Smooth muscle cell (in vitro differentiated cells): ENCODE data around the gene OR7D2. TPM values are rescaled to one million over a fixed set of nuclear protein-coding genes. Genes with fewer than 3 reads are reported as not detected.

Source experiments
- DNase-seq: peaks from one replicate; lab custom pipeline; 2025; ENCODE audit not compliant: unreplicated experiment; lab: John Stamatoyannopoulos, UW
- H2AFZ ChIP-seq: fragments of 200-600 bp; sonication (generic); 2 replicates; pipeline ENCODE4 v1.6.0; 2016; ENCODE audit warnings: antibody characterized with exemption, low read depth, mild to moderate bottlenecking
- H3F3A ChIP-seq: fragments of 200-600 bp; sonication (generic); 2 replicates; pipeline ENCODE4 v1.6.0; 2017; ENCODE audit warnings: antibody characterized with exemption, low read depth
- H3K27ac ChIP-seq: fragments of 200-600 bp; sonication (generic); 2 replicates; pipeline ENCODE4 v1.5.1; 2016; ENCODE audit warnings: low read depth, mild to moderate bottlenecking
- H3K27me3 ChIP-seq: fragments of 200-600 bp; sonication (generic); 2 replicates; pipeline ENCODE4 v1.6.1; 2016; ENCODE audit warnings: low read depth, mild to moderate bottlenecking
- H3K36me3 ChIP-seq: fragments of 200-600 bp; sonication (generic); 2 replicates; pipeline ENCODE4 v1.5.1; 2016; ENCODE audit warnings: low read depth
- H3K4me1 ChIP-seq: fragments of 200-600 bp; sonication (generic); 2 replicates; pipeline ENCODE4 v1.5.1; 2016; ENCODE audit warnings: low read depth
- H3K4me2 ChIP-seq: fragments of 200-600 bp; sonication (generic); 2 replicates; pipeline ENCODE4 v1.6.0; 2016; ENCODE audit warnings: mild to moderate bottlenecking
- H3K4me3 ChIP-seq: fragments of 200-600 bp; sonication (generic); 2 replicates; pipeline ENCODE4 v1.5.1; 2016; ENCODE audit warnings: mild to moderate bottlenecking
- H3K79me2 ChIP-seq: fragments of 200-600 bp; sonication (generic); 2 replicates; pipeline ENCODE4 v1.6.0; 2016; ENCODE audit warnings: low read depth, mild to moderate bottlenecking
- H3K9ac ChIP-seq: fragments of 200-600 bp; sonication (generic); 2 replicates; pipeline ENCODE4 v1.6.0; 2016; ENCODE audit warnings: low read depth
- H3K9me3 ChIP-seq: fragments of 200-600 bp; sonication (generic); replicated peaks from 2 replicates; pipeline ENCODE4 v1.5.1; 2016; ENCODE audit warnings: low read depth
- H4K20me1 ChIP-seq: fragments of 200-600 bp; sonication (generic); 2 replicates; pipeline ENCODE4 v1.6.0; 2016; ENCODE audit warnings: low read depth
- CTCF ChIP-seq: fragments of 200-600 bp; sonication (generic); IDR thresholded peaks from 2 replicates; pipeline ENCODE4 v1.5.1; 2017; ENCODE audit warnings: borderline replicate concordance, mild to moderate bottlenecking, antibody characterized with exemption; ENCODE audit not compliant: insufficient read depth, poor library complexity, severe bottlenecking
- WGBS: methylation state at CpG from one replicate; pipeline ENCODE4 v1.1.7; 2016; ENCODE audit warnings: low lambda C conversion rate; 5-methylcytosine and 5-hydroxymethylcytosine counted together
- polyA plus RNA-seq: library from polyadenylated mRNA; unstranded; fragments of >200 nt; fragmentation: Nextera tagmentation; extraction: Ambion mirVana; gene quantifications from 2 replicates; pipeline ENCODE4 v1.2.1, GENCODE V29; 2016
- total RNA-seq: library from RNA; depleted of rRNA; stranded (reverse); fragments of >200 nt; gene quantifications from 2 replicates; pipeline ENCODE4 v1.2.3, GENCODE V29; 2014

OR7D2 gene
- total and polyA plus RNA-seq, 2 experiments from 2014 or later = 0.04 to 0.18 TPM

DNA sequence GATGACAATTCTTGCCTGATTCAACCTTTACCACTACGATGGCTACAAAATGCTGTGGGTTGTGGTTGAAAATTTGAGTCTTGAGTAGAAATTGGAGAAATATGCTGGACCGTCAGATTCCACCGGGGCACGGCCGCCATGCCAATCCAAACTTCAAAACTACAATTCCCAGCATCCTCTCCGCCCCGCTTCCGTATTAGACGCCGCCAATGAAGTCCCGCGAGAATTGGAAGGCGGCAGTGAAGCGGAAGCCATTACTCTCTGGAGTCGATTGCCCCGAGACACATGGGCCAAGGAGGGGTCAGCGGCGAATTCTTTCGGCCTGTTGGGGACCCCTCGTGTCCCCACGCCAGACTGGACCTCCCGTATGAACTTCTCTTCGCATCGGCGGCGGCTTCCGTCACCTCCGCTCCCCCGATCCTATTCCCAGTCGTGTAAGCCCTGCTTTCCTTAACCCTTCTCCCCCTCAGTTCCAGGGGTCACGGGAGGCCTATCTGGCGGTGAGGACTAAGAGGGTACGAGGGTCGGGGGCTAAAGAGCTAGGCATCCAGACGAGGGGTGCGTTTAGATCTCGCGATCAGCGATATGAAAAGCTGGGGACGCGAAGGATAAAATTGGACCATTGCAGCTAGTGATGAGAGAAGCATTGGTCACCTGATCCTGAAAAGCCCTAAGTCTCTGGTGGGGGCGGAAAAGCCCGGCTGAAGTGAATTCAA is 38.5 kb upstream of the OR7D2 start, which contains the start of gene ZNF317:
TSS of gene ZNF317 (plus strand) at position 239 of the 716 bp plus-strand sequence. CDS start 15,620 bp downstream, outside the sequence.
- Histone ChIP-seq H3K27ac (peak within 1 kb of the TSS; percentile 63), H3K9ac (peak within 1 kb of the TSS; percentile 95), H3K79me2 (peaks cover 51% of the 10 kb centered on the region), H3K4me1 (peaks cover 13% of the 10 kb centered on the region), H3K9me3 (peaks cover 15% of the 10 kb centered on the region), H3K4me2 (peak within 1 kb of the TSS; percentile 89), H2AFZ (peak within 1 kb of the TSS; percentile 97), H3K27me3 (no peaks in the 10 kb centered on the region), H3K4me3 (peak within 1 kb of the TSS; percentile 85), H4K20me1 (peaks cover 5% of the 10 kb centered on the region), H3F3A (peaks cover 3% of the 10 kb centered on the region), H3K36me3 (peaks cover 4% of the 10 kb centered on the region)
- WGBS = under 1% methylated on average over 43 of the region's 43 CpGs
- no peak for TF ChIP-seq CTCF
- DNase-seq = peak; percentile 53

- WGBS = 98% methylated on average over 5 of the region's 5 CpGs
- DNase-seq = no peak
These were observed 33.9 kb upstream of the OR7D2 start for GRCh38 chr19:9144920-9145319.

GRCh38 chr19:9146882-9147281 is 31.9 kb upstream of the OR7D2 start:
- Histone ChIP-seq H4K20me1 (peaks cover 7% of the 10 kb centered on the region), H3K27ac (no peak overlapping the region), H3K4me1 (no peaks in the 10 kb centered on the region), H3K27me3 (no peaks in the 10 kb centered on the region), H3K9me3 (peaks cover 19% of the 10 kb centered on the region), H3K4me2 (no peak overlapping the region), H3K79me2 (peaks cover 100% of the 10 kb centered on the region), H3K4me3 (no peak overlapping the region), H3K9ac (no peak overlapping the region), H3K36me3 (peaks cover 8% of the 10 kb centered on the region), H2AFZ (no peak overlapping the region), H3F3A (peaks cover 3% of the 10 kb centered on the region)
- DNase-seq = no peak
- TF ChIP-seq CTCF = no peak
- WGBS = 100% methylated on average over 1 of the region's 1 CpG

More at GRCh38 chr19:9144920-9145319, 33.9 kb upstream of the OR7D2 start:
- H3K4me3 ChIP-seq = peak overlapping the region; percentile 12
- no peak overlapping the region for H3K9ac ChIP-seq
- TF ChIP-seq CTCF = no peak
- H3K4me2 ChIP-seq = no peak overlapping the region
- H3F3A ChIP-seq = peaks cover 3% of the 10 kb centered on the region
- peaks cover 10% of the 10 kb centered on the region for H3K4me1 ChIP-seq
- no peak overlapping the region for H2AFZ ChIP-seq
- H4K20me1 ChIP-seq = peaks cover 5% of the 10 kb centered on the region
- H3K36me3 ChIP-seq = peaks cover 4% of the 10 kb centered on the region
- H3K27me3 ChIP-seq = no peaks in the 10 kb centered on the region
- peaks cover 97% of the 10 kb centered on the region for H3K79me2 ChIP-seq
- peaks cover 19% of the 10 kb centered on the region for H3K9me3 ChIP-seq
- no peak overlapping the region for H3K27ac ChIP-seq
